Stimulated activated CD4-positive, alpha-beta T cell treated with anti-CD3 and anti-CD28 coated beads, Interleukin-15, amount 100 ng/mL, for 24 hours (primary cell): ENCODE data around the gene FGF6.
"Not testable (repeated sequence)": the region's sequence is repeated elsewhere in the genome, so short reads cannot be mapped to it uniquely, and the experiment has no call there.

Source experiments
- DNase-seq: peaks from one replicate; pipeline ENCODE4 v3.0.0-alpha.2; 2020

Gene FGF6

GRCh38 chr12:4417455-4417854, 28.2 kb downstream of the FGF6 start:
- DNase-seq, result no peak

DNA sequence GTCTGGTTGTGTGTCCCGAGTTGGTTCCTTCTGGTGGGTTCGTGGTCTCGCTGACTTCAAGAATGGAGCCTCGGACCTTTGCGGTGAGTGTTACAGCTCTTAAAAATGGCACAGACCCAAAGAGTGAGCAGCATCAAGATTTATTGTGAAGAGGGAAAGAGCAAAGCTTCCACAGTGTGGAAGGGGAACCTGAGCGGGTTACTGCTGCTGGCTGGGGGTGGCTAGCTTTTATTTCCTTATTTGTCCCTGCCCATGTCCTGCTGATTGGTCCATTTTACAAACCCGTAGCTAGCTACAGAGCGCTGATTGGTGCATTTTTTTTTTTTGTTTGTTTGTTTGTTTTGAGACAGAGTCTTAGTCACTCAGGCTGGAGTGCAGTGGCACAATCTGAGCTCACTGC, 29.3 kb downstream of the FGF6 start:
- DNase-seq, result no peak

- DNase-seq, result no peak
Observed at GRCh38 chr12:4412465-4412864, 33.1 kb downstream of the FGF6 start.

- DNase-seq, result no peak
Observed at GRCh38 chr12:4412056-4412455, 33.6 kb downstream of the FGF6 start.

DNA sequence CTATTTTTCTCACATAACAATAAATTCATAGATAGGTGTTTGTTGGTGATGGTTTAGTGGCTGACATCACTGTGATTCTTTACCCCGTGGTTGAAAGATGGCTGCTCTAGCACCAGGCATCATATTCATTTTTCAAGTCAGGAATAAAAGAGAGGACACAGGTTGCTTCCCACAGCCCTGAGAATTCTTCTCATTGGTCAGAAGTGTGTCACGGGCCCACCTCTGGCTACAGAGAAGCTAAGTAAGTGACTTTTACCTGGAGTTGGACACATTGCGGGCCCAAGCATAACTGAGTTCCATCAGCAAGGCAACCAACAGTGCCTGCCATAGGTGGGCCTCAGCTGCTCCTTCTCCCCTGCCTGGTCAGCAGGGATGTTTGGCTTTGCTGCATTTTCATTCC, 38.5 kb downstream of the FGF6 start:
- DNase-seq, result no peak

- DNase-seq, result not testable (repeated sequence)
Observed at GRCh38 chr12:4404877-4405637, 40.6 kb downstream of the FGF6 start.

DNA sequence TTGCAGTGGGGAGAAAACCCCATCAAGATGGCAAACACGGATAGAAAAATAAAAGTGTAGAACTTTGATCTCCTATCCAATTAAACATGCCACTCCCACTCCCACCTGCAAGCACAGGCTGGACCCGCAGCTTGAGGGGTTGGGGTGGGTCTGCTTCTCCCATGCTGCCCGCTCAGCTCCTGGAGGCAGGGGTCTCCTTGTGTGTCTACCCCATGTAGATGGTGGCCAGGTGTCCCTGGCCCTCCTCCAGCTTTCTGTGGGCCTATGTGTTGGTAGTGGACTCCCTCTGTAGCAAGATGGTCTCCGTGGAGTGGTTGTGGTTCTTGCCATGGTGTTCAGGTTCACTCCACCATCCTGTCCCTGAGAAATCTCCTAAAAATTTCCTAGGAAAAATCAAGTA, 42.6 kb downstream of the FGF6 start:
- DNase-seq, result no peak

DNA sequence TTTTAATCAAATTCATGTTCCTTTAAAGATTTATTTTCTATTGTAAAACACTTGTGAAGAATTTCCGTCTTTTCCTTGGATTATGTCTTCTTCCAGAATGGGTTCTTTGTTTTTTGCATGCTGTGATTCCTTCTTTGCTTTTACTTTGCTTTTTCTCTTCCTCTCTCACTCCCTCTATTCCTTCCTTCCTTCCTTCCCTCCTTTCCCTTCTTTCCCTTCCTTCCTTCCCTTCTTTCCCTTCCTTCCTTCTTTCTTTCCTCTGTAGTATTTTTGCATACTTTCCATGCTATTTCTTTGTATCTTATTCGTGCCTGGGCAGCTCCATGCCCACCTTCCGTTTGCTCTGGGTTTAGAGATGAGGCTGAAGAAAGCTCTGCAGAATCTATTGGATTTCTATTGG, 44.5 kb downstream of the FGF6 start:
- no peak for DNase-seq

GRCh38 chr12:4395818-4396217, 49.8 kb downstream of the FGF6 start:
- no peak for DNase-seq

DNA sequence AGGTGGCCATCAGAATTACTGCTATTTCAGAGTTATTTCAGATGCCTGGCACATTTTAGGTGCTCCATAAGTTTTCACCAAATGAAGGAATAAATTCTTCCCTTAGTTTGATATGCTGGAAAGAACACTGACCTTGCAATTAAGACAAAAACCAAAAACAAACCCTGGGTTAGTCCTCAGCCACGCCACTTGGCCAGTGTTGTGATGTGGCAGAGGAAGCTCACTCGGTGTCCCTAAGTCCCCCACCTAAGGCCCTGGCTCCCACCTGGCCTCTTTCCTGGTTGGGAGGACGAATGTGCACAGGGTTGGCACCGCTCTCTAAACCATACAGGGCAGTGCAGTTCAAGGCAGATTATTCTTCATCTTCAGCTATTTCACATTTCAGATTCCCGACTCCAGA, 52.4 kb downstream of the FGF6 start:
- DNase-seq, result no peak

- no peak for DNase-seq
Observed at GRCh38 chr12:4392223-4392742, 53.3 kb downstream of the FGF6 start.

- no peak for DNase-seq
Observed at GRCh38 chr12:4388662-4389061, 57.0 kb downstream of the FGF6 start.

DNA sequence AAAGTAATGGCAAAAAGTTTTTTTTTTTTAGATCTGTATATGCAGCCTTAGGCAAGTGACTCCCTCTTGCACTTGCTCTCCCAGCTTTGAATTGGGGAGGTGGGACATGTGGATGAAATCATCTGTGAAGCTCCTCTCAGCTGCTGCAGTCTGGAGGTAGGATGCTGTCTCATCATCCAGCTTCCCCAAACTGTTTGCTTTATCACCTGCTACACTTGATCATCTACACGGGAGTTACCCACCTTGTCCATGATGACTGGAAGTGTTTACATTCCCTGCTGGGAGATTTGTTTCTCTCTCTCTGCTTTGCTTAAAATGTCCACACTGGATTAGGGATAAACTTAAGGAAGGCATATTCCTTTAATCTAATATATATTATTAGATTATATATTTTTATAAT, 57.6 kb downstream of the FGF6 start:
- DNase-seq, result no peak

- no peak for DNase-seq
Observed at GRCh38 chr12:4387607-4388006, 58.0 kb downstream of the FGF6 start.

GRCh38 chr12:4386801-4387200, 58.8 kb downstream of the FGF6 start:
- no peak for DNase-seq
